OCI-LY1 (cell line): Measurements from ENCODE around the gene RGPD3.
"Not testable (repeated sequence)": the region's sequence is repeated elsewhere in the genome, so short reads cannot be mapped to it uniquely, and the experiment has no call there.

Experiments used
- CTCF ChIP-seq: fragments of 200-600 bp; sonication (generic), shearing (Covaris generic); IDR thresholded peaks from 2 replicates; pipeline ENCODE4 v1.5.1; 2017; ENCODE audit warnings: mild to moderate bottlenecking, antibody characterized with exemption, low read length, moderate library complexity, mixed read lengths
- EZH2 ChIP-seq: fragments of 200-600 bp; sonication (generic), shearing (Covaris generic); IDR thresholded peaks from 2 replicates; pipeline ENCODE4 v1.8.0; 2017; ENCODE audit warnings: borderline replicate concordance, mixed run types, mild to moderate bottlenecking, antibody characterized with exemption, low read length, moderate library complexity, mixed read lengths

GRCh38 chr2:106461882-106462281 lies 6.3 kb downstream of the RGPD3 start:
- TF ChIP-seq EZH2, CTCF: not testable (repeated sequence)
